ENCODE data around the gene SPOCK2.
A peak's percentile ranks its signal among the peaks of the same experiment; 100 is the strongest.

The SPOCK2 gene

DNA sequence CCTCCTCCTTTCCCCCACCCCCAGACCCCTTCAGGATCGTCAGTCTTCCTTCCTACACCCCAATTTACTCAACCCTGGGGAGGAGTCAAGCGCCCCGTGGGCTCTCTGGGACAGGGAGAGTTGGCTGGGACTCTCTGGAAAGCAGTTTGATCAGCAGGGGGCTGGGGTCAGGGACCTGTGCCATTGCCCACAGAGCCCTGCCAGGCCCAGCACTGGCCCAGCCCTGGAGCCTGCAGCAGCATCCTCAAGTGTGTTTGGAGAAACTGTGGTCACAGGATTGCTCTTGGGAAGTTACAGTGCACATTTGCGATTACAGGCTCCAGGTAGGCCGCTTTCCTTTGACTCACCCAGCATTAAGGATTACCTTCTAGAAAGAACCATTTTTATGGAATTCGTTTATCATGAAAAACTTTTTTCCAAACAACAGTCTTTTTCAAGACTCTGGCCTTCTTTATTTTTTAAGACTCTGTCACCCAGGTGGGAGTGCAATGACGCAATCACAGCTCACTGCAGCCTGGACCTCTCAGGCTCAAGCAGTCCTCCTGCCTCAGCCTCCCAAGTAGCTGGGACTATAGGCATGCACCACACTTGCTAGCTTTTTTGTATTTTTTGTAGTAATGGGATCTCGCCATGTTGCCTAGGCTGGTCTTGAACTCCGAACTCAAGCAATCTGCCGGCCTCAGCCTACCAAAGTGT, 73.4 kb downstream of the SPOCK2 start:
- ChIA-PET CTCF (interaction anchor here (0.6 to 1.8 kb wide), 3 partner anchors 15 to 59 kb away, joined by 3 to 7 read pairs (median 6); no protein-coding TSS in a partner anchor), POLR2A (no interaction called here)
- Histone ChIP-seq H3K4me1 (ENCODE audit: control insufficient read depth, insufficient read depth, low read length) (peaks cover 4% of the 10 kb centered on the region), H3K36me3 (ENCODE audit: control insufficient read depth in 2 of 2, insufficient read depth in 1 of 2, low read length in 2 of 2) (peaks cover 0 to 7% of the 10 kb centered on the region in 2 experiments; a peak in 1 of 3 replicates), H3K4me3 (ENCODE audit: low read depth, low read length) (no peak overlapping the region), H3K27ac (ENCODE audit: extremely low read depth, low read depth, low read length) (no peak overlapping the region), H3K9me3 (ENCODE audit: control insufficient read depth, insufficient read depth, low read depth, low read length) (no peaks in the 10 kb centered on the region)
- TF ChIP-seq, protein P1, sequence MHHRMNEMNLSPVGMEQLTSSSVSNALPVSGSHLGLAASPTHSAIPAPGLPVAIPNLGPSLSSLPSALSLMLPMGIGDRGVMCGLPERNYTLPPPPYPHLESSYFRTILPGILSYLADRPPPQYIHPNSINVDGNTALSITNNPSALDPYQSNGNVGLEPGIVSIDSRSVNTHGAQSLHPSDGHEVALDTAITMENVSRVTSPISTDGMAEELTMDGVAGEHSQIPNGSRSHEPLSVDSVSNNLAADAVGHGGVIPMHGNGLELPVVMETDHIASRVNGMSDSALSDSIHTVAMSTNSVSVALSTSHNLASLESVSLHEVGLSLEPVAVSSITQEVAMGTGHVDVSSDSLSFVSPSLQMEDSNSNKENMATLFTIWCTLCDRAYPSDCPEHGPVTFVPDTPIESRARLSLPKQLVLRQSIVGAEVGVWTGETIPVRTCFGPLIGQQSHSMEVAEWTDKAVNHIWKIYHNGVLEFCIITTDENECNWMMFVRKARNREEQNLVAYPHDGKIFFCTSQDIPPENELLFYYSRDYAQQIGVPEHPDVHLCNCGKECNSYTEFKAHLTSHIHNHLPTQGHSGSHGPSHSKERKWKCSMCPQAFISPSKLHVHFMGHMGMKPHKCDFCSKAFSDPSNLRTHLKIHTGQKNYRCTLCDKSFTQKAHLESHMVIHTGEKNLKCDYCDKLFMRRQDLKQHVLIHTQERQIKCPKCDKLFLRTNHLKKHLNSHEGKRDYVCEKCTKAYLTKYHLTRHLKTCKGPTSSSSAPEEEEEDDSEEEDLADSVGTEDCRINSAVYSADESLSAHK (tag by site-specific recombination; IDR thresholded peaks at IDR 0.05), result no peak
- no peak for TF ChIP-seq ZNF626 (tag by site-specific recombination; IDR thresholded peaks at IDR 0.05)
- 0 out of 2 replicates have a peak, but pooled peaks have one; percentile 39 for TF ChIP-seq EGR2 (tag by site-specific recombination; IDR thresholded peaks at IDR 0.05; ENCODE audit: low read depth)

DNA sequence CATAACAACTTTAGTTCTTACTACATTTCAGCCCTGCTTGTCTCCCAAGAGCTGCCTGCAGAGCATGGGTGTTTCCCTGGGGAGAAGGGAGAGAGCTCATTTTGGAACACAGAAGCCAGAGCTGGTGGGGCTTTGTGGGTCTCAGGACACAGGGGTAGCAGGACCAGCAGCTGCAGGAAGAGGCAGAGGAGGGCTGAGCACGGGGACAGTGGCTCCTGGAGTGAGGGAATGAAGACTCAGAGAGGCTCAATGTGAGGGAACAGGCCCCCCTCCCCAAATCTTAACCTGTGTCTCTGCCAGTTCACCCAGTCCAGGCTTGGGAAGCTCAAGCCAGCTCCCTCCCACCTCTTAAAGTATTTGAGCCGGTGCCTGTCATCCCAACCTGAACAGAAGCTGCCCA, 74.2 kb downstream of the SPOCK2 start:
- TF ChIP-seq ZNF514 (tag by site-specific recombination; IDR thresholded peaks at IDR 0.05), result no peak
- 0 out of 2 replicates have a peak, but pooled peaks have one; percentile 29 for TF ChIP-seq ZFHX2 (tag by site-specific recombination; conservative IDR thresholded peaks at IDR 0.05)
- TF ChIP-seq ZNF623 (tag by site-specific recombination; IDR thresholded peaks at IDR 0.05), result no peak
- H3K27ac ChIP-seq (ENCODE audit: extremely low read depth, low read depth, low read length), result no peak overlapping the region
- H3K36me3 ChIP-seq (ENCODE audit: control insufficient read depth in 2 of 2, insufficient read depth in 1 of 2, low read length in 2 of 2), result peaks cover 0 to 8% of the 10 kb centered on the region in 2 experiments; a peak in 1 of 3 replicates
- POLR2A ChIA-PET, result interaction anchor here (0.6 kb wide), 1 partner anchor 962 kb away, joined by 3 read pairs; no protein-coding TSS in a partner anchor
- CTCF ChIA-PET, result interaction anchor here (1.8 kb wide), 1 partner anchor 34 kb away, joined by 6 read pairs; no protein-coding TSS in a partner anchor
- peaks cover 8% of the 10 kb centered on the region for H3K4me1 ChIP-seq (ENCODE audit: control insufficient read depth, insufficient read depth, low read length)
- no peaks in the 10 kb centered on the region for H3K9me3 ChIP-seq (ENCODE audit: control insufficient read depth, insufficient read depth, low read depth, low read length)
- no peak overlapping the region for H3K4me3 ChIP-seq (ENCODE audit: low read depth, low read length)

DNA sequence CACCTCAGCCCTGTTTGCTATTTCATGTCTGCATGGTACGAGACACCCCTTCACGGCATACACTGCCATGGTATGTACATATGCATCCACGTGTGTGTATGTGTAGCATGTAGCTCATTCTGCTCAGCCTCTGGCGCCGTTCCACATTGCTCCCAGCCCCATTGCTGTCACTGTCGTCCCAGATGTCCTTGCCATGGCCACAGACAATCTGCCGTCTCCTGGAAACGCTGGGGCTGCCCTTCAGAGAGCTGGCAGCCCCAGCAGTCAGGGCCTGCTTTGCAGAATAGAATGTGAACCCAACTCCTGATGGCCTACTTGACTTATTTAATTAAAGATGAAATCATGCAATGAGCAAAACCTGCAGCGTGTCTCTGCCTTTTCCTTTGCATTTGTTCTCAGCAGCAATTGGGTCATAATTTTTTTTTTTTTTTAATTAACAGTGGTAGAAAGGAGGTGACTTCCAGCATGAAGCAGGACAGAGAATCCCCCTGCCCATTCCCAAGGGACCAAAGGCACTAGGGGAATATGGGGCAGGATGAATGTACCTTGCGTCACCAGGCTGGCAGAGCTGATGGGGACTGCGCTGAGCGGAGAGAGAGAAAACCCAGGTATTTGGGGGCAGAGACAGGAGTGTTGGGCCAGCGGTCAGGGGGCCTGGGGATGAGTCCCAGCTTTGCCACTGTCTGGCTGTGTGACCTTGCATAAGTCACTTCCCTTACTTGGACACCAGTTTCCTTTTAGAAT, 75.0 kb downstream of the SPOCK2 start:
- Histone ChIP-seq H3K4me3 (ENCODE audit: low read depth, low read length) (no peak overlapping the region), H3K27ac (ENCODE audit: extremely low read depth, low read depth, low read length) (no peak overlapping the region), H3K9me3 (ENCODE audit: control insufficient read depth, insufficient read depth, low read depth, low read length) (no peaks in the 10 kb centered on the region), H3K36me3 (ENCODE audit: control insufficient read depth in 2 of 2, insufficient read depth in 1 of 2, low read length in 2 of 2) (peaks cover 0 to 17% of the 10 kb centered on the region in 2 experiments; a peak in 1 of 3 replicates), H3K4me1 (ENCODE audit: control insufficient read depth, insufficient read depth, low read length) (peaks cover 8% of the 10 kb centered on the region)
- POLR2A ChIA-PET, result interaction anchor here (0.6 kb wide), 1 partner anchor 962 kb away, joined by 3 read pairs; no protein-coding TSS in a partner anchor
- TF ChIP-seq ZNF112 (tag by site-specific recombination; IDR thresholded peaks at IDR 0.05) (no peak), ZNF16 (tag by site-specific recombination; IDR thresholded peaks at IDR 0.05; ENCODE audit: low read depth) (no peak), ZNF391 (tag by site-specific recombination; IDR thresholded peaks at IDR 0.05; ENCODE audit: borderline replicate concordance, low read depth) (no peak), ZNF777 (tag by site-specific recombination; IDR thresholded peaks at IDR 0.05; ENCODE audit: borderline replicate concordance) (no peak), ZBTB1 (tag by site-specific recombination; IDR thresholded peaks at IDR 0.05) (no peak), ZNF571 (tag by site-specific recombination; IDR thresholded peaks at IDR 0.05) (no peak), MZF1 (tag by site-specific recombination; IDR thresholded peaks at IDR 0.05; ENCODE audit: borderline replicate concordance) (no peak), ZNF211 (tag by site-specific recombination; IDR thresholded peaks at IDR 0.05; ENCODE audit: low read depth) (no peak), SP7 (tag by site-specific recombination; IDR thresholded peaks at IDR 0.05) (no peak), ZNF335 (tag by site-specific recombination; conservative IDR thresholded peaks at IDR 0.05) (no peak)
- TF ChIP-seq, protein P2, sequence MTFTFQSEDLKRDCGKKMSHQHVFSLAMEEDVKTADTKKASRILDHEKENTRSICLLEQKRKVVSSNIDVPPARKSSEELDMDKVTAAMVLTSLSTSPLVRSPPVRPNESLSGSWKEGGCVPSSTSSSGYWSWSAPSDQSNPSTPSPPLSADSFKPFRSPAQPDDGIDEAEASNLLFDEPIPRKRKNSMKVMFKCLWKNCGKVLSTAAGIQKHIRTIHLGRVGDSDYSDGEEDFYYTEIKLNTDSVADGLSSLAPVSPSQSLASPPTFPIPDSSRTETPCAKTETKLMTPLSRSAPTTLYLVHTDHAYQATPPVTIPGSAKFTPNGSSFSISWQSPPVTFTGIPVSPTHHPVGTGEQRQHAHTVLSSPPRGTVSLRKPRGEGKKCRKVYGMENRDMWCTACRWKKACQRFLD (tag by site-specific recombination; IDR thresholded peaks at IDR 0.05), result no peak
- TF ChIP-seq, protein P3, sequence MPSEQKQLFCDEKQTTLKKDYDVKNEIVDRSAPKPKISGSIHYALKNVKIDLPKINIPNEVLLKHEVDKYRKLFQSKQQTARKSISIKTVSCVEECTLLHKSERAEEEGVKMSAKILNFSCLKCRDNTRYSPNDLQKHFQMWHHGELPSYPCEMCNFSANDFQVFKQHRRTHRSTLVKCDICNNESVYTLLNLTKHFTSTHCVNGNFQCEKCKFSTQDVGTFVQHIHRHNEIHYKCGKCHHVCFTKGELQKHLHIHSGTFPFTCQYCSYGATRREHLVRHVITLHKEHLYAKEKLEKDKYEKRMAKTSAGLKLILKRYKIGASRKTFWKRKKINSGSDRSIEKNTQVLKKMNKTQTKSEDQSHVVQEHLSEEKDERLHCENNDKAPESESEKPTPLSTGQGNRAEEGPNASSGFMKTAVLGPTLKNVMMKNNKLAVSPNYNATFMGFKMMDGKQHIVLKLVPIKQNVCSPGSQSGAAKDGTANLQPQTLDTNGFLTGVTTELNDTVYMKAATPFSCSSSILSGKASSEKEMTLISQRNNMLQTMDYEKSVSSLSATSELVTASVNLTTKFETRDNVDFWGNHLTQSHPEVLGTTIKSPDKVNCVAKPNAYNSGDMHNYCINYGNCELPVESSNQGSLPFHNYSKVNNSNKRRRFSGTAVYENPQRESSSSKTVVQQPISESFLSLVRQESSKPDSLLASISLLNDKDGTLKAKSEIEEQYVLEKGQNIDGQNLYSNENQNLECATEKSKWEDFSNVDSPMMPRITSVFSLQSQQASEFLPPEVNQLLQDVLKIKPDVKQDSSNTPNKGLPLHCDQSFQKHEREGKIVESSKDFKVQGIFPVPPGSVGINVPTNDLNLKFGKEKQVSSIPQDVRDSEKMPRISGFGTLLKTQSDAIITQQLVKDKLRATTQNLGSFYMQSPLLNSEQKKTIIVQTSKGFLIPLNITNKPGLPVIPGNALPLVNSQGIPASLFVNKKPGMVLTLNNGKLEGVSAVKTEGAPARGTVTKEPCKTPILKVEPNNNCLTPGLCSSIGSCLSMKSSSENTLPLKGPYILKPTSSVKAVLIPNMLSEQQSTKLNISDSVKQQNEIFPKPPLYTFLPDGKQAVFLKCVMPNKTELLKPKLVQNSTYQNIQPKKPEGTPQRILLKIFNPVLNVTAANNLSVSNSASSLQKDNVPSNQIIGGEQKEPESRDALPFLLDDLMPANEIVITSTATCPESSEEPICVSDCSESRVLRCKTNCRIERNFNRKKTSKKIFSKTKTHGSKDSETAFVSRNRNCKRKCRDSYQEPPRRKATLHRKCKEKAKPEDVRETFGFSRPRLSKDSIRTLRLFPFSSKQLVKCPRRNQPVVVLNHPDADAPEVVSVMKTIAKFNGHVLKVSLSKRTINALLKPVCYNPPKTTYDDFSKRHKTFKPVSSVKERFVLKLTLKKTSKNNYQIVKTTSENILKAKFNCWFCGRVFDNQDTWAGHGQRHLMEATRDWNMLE (tag by site-specific recombination; conservative IDR thresholded peaks at IDR 0.05; ENCODE audit: low read depth), result no peak
- CTCF ChIA-PET, result no interaction called here
